Measurements from ENCODE around the gene CCIN.

Gene CCIN

DNA sequence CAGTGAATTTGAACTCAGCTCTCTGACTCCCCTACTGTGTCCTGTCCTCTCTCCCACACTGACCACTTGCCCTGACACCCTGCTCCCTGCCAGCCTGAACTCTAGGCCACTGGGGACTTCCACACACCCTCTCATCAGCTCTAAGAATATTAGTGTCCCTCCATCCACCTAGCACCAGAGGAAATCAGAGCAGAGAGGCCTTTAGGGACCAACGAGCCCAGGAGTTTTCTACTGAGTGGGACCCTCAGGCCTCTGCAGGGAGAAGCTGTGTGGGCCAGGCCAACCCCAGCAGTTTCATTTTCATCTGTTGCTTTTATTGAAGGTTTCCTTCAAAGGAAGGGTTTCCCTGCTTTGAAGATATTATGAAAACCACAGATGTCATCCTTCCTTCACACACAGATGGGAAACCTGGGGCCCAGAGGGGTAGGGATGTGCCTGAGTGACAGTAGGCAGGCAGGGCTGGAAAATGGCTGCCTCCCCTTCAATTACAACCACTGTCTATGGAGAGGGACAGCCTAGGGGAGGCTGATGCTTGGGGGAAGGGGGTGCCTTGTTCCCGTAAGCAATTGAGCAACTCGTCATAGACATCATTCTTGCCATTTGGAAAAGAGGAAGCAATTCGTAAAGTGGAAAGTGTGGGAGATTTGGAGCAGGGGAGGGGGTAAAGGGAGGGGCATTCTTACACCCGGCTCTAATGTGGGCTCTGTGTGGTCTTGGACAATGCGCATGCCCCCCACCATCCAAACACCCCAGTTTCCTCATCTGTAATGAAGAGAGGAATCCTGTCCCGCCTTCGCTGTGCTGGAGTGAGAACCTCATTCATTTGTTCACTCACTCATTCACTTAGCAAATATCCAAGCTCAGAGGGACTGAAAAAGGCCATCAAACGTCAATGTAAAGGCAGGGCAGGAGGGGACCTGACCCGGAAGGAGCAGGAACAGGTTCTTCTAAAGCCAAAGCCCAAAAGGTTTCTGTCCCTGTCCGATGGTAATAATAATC, 28.8 kb upstream of the CCIN start:
- DNase-seq (ENCODE audit: low read depth in 2 of 2), result peak in 1 of 2 donors; percentile 34

DNA sequence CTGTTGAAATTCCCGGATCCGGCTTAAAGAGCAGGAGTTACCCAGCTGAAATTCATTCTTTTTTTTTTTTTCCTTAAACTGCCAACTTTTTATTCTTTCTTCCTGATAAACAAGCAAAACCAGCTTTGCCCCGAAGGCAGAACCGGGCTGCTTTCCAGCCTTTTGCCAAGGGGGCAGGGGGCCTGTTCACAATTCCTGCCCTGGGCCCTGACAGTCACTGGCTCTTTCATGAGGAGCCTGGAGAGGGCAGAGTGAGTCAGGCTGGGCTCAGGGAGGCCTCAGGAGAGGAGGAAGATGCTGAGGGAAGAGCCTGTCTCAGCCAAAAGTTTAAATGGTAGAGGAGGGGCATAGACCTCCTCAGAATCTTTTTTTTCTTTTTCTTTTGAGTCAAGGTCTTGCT, 27.9 kb upstream of the CCIN start:
- no peak for DNase-seq (ENCODE audit: low read depth in 2 of 2)

DNA sequence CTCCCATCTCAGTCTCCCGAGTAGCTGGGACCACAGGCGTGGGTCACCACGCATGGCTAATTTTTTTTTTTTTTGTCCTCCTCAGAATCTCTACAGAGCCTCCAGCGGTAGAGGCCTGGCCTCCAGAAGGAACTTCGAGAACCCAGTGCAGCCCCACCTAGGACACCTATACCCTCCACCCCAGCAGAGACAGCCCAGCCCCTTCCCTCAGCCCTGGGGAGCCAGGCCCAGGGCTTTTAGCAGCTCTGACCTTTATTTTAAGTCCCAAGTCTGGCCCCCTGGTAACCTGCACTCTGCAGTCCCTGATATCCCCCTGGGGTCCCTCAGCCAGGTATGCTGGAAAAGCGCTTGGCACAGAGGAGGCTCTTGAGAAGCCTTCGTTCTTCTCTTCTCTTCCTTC, 27.4 kb upstream of the CCIN start:
- no peak for DNase-seq (ENCODE audit: low read depth in 2 of 2)

DNA sequence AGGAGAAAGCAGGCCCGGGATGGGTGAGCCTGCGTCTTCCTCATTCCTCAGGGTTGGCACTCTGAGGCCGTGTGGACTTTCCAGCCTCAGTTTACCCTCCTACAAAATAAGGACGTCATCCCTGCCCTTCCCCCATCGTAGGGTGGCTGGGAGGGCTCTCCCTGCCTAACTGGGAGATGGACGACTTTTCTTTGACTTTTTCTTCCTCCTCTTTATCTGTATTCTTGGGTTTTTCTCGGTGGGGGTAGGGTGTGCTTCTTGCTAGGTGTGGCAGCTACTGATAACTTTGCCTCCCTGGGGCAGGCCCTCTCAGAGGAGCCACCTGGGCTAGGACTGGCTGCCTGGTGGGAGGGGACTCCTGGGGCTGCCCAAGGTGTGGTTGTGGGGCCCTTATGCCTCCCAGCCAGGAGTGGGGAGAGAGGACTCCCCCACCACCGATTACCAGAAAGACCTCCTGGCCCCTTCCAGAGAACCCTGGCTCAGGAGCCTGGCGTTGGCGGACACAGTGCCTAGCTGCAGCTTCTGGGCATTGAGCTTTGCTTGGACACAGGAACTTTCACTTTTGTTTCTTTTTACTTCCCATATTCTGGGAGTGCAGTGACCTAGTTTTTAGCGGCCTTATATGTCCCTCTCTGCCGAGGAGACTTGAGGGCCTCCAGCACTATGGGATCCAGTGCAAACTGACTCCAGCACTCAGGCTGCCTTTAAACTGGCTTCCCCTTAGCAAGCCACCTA, 26.5 kb upstream of the CCIN start:
- DNase-seq (ENCODE audit: low read depth in 2 of 2), result no peak

DNA sequence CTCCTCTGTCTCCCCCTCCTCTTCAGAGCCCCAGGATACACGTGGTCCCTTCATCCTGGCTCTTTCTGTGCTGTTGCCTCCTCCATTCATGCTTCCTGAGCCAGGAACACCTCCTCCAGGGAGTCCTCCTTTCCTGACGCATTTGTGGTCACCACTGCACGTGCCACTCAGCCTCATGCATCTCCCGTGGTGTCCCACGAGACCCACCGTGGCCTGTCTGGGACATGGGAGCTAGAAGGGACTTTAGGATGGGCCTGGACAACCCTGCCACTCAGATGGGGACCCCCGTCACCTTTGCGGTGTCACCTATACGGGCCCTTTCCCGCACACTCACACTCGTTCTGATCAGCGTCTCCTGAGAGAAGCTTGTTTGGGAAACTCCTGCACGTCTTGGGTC, 25.9 kb upstream of the CCIN start:
- no peak for DNase-seq (ENCODE audit: low read depth in 2 of 2)

DNA sequence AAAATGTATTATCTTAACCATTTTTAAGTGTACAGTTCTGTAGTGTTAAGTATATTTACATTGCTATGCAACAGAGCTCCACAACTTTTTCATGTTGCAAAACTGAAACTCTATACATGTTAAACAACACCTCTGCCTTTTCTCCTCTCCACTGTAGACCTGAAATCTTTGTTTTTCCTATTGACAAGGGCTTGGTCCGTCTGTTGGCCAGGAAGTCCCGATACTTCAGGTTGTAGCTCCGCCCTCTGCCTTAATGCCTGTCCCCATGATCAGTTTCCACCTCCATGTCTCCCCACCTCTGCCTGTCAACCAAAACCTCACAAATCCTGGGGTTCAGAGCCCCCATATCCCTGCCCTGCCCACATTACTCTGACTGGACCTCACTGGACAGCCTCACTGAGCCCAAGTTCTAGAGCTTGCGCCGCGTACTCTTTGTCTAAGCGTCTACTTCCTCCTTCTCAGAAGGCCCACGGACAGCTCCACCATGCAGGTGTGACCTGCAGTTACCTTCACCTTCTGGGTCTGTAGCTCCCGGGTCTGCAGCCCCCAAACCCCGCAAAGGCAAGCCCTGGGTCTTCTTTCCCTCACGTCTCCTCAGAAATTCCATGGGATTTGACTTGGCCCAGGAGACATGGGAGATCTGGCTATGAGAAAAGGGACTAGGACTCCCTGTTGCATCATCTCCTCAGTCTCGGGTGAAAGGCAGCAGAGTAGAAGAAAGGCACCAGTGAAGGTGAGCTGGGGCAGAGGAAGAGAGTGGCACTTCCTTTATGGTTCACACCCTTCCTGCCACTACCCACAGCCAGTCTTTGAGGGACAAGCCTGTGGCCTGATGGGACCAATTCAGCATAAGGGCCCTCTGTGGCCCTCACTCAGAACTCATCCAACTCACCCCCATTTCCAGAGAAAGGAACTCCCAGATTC, 24.6 kb upstream of the CCIN start:
- no peak for DNase-seq (ENCODE audit: low read depth in 2 of 2)

DNA sequence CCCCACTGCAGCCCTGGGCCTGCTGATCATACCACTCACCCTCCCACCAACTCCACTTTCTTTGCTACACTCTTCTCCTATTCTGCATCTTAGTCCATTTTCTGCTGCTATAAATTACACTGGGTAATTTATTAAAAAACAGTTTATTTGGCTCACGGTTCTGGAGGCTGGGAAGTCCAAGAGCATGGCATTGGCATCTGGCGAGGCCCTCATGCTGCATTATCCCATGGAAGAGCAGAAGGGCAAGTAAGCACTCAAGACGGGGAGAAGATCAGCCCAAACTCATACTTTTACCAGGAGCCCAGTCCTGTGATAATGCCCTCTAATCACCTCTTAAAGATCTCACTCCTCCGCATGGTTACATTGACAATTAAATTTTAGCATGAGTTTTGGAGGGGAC, 23.2 kb upstream of the CCIN start:
- DNase-seq (ENCODE audit: low read depth in 2 of 2), result no peak

DNA sequence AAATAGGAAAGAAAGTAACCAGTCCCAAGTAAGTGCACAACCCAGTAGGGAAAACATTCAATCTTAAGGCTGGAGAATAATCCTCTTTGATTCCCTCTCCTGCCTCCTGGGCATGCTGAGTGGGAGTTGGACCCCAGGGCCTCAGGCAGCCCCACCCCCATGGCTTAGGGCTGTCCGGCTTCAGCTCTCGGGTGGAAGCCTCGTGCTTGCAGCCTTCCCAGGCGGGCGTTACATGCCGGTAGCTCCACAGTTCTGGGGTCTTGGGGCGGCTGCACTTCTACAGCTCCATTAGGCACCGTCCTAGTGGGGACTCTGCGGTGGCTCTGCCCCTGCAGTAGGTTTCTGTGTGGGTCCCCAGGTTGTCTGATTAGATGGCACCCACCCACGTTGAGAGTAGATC, 22.5 kb upstream of the CCIN start:
- DNase-seq (ENCODE audit: low read depth in 2 of 2), result no peak

DNA sequence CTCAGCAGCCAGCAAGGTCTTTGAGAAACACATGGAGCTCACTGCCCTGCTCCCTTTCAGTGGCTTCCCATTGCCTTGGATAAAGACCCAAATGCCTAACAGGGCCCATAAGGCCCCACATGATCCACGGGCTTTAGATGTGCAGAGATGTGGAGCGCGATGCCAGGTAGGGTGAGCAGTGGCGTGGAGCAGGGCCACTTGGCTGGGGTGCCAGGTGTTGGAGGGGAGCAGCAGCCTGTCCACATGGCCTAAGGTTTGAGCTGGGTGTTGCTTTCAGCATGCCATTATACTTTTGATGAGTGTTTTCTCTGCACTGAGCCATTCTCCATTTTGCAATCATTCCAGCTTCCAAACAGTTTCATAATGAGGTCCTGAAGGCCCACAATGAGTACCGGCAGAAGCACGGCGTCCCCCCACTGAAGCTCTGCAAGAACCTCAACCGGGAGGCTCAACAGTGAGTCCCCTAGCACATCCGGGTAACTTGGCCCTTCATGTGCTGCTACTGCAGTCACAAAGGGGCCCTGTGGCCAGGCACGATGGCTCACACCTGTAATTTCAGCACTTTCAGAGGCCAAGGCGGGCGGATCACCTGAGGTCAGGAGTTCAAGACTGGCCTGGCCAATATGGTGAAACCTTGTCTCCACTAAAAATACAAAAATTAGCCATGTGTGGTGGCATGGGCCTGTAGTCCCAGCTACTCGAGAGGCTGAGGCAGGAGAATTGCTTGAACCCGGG, 21.6 kb upstream of the CCIN start:
- DNase-seq (ENCODE audit: low read depth in 2 of 2), result no peak

DNA sequence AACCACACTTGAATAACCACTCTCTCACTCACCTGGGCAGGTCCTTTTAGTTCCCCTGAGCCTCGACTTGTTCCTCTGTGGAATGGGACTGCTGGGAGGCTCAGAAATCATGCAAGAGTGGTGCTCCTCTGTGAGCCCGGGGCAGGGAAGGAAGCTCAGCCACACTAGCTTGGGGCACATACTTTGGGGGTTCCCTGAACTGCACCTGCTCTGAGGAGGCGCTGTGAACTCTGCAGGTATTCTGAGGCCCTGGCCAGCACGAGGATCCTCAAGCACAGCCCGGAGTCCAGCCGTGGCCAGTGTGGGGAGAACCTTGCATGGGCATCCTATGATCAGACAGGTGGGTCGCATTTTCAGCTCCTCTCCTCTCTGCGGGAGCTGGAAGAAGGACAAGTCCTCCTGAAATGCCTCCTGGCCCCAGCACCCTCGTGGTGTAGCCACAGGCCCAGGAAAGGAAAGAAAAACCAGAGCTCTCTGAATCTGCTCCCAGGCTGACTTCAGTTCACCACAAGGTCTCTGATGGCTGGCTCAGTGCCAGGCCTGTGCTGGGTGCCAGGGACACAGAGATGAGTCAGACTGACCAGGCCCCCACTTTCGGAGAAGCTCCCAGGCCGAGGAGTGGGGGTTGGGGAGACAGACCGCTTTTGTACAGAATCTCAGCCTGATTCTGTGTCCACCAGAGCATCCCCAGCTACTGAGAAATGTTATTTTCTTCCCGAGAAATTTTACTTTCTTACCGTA, 20.7 kb upstream of the CCIN start:
- DNase-seq (ENCODE audit: low read depth in 2 of 2), result peak in 1 of 2 donors; percentile 58

DNA sequence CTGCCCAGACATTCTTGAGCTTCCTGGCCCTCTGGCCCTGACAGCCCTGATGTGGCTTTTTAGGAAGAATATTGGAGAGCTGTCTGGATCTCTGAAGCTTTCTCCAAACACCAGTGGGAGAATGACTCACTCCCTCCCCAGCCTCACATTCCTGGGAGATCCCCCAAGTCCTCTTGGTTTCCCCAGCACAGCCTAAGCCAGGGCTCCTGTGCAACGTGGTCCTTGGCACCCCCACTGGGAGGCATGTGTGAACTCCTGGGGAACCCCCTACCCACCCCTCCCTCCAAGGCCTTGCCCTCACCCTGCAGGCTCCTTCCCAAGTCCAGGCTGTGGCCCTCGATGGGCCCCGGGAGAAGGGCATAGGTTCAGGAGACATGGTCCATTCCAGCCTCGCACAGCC, 20.0 kb upstream of the CCIN start:
- no peak for DNase-seq (ENCODE audit: low read depth in 2 of 2)

DNA sequence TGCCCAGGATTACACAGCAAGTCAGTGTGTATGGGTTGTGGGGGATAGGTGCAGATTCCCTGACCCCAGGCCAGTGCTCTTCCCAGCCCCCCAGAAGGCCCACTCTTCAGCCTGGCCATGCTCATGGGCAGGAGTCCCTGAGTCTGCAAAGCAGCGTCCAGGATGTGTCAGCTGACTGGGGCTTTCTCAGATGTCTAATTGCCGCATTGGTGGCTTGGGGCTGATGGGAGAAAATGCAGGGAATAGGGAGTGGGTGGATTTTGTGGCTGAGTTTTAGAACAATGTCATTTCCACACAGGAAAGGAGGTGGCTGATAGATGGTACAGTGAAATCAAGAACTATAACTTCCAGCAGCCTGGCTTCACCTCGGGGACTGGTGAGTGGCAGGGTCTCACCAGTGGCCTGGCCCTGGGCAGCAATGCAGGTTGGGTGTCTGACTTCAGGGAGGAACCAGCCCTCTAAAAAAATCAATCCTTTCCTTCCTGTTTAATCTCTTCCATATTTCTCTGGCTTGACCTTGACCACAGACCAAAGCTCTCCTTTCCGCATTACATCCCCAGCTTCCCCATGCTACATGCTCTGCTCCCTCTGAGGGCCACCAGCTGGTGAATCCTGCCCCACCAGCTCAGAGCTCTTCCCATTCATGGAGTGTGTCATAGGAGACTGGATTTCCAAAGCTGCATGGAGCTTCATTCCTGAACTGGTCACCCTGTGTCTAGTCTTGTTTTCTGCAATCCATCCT, 18.4 kb upstream of the CCIN start:
- DNase-seq (ENCODE audit: low read depth in 2 of 2), result no peak

DNA sequence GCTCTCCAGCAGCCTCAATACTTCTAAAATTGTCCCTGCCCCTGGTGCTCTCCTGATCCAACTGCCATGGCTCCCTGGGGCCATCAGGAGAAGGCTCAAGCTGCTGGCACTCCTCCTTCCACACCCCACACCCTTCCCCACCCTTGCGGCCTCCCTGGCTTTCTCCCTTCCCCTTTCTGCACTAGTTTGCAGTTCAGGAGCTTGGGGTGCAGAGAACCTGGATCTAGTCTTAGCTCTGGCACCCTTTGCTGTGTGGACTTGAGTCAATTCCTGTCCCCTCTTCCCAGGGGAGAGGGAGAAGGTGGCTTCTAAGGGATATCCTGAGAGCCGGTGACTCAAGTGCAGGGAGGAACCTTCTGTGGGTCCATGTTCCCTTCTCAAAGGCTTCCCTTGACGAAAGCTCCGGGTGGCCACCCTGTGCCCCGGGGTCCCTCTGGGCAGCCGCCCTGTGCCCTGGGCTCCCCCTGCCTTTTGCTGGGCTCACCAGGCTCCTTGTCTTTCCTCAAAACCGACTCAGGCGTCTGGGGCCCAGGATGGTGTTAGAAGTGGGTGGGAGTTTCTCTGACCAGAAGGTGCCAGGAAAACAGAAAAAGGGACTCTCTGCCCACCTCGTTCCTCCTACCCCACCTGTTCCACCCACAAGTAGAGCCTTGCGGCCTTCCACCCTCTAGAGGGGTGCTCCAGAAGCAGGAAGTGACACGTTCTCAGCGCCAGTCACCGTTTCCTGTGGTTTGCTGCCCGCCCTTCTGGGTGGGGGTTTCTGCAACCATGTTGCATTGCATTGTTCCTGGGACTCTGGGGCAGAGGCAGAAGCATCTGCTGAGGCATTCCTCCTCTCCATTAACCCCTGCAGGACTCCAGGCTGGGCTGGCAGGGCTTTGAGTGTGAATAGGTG, 17.6 kb upstream of the CCIN start:
- peak; percentile 70 to 79 for DNase-seq (ENCODE audit: low read depth in 2 of 2)

DNA sequence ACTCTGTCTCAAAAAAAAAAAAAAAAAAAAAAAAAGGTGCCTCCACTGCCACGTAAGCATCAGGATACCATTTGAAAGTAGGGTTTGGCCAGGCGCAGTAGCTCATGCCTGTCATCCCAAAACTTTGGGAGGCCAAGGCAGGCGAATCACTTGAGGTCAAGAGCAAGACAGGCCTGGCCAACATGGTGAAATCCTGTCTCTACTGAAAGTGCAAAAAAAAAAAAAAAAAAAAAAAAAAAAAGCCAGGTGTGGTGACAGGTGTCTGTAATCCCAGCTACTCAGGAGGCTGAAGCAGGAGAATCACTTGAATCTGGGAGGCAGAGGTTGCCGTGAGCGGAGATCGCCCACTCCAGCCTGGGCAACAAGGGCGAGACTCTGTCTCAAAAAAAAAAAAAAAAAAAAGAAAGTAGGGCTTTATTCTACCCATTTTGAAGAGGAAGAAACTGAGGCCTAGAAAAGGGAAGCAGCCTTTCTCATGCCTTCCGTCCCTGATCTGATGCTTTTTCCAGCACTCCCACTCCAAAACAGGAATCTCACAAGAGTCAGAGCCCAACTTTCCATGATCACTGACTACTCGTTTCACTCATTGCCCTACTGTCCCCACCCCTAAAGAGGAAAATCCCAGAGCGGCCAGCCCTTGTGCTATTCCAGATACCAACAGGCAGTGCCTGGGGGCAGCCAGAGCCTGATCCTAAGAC, 16.3 kb upstream of the CCIN start:
- DNase-seq (ENCODE audit: low read depth in 2 of 2), result no peak

DNA sequence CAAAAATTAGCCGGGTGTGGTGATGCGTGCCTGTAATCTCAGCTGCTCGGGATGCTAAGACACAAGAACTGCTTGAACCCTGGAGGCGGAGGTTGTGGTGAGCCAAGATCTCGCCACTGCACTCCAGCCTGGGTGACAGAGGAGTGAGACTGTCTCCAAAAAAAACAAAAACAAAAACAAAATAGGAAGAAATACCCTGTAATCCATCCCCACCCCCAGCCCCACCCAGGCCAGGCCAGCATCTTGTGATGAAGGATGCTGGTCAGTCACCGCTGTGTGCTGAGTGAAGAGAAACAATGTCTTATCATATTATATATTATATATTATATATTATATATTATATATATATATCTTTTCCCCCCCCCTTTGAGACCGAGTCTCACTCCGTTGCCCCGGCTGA, 15.4 kb upstream of the CCIN start:
- DNase-seq (ENCODE audit: low read depth in 2 of 2), result no peak

DNA sequence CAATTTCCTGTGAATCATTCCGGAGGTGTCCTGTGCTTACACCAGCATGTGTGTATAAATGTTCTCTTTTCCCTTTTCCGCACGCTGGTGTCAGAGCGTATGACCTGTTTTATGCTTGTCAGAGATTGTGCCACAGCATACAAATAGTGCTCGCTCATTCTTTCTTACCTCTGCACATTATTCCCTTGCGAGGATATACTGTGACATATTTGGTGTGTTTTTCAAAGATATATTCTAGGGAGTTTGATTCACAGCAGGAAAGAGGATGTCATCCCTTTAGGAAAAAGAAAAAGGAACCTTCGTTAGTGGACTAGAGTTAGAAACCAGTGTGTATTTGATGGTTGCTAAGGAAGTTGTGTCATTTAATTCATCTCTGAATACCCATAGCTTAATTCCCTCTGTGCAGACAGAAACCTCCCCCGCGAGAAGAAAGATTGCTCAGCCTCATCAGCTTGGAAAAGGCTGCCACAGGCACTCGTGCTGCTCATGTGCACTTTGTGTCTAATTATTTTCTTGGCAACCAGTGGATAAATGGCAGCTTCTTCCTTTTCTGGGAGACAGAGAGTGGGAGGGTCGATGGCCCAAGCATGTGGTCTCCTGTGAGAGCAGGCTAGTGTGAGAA, 14.7 kb upstream of the CCIN start:
- DNase-seq (ENCODE audit: low read depth in 2 of 2), result no peak

DNA sequence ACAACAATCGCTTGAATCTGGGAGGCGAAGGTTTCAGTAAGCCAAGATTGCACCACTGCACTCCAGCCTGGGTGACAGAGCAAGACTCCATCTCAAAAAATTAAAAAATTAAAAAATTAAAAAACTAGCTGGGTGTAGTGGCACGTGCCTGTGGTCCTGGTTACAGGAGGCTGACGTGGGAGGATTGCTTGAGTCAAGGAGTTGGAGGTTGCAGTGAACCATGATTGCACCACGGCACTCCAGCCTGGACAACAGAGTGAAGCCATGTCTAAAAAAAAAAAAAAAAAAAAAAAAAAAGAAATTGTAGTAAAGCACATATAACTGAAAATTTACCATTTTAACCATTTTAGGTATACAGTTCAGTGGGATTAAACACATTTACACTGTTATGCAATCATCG, 13.1 kb upstream of the CCIN start:
- no peak for DNase-seq (ENCODE audit: low read depth in 2 of 2)

DNA sequence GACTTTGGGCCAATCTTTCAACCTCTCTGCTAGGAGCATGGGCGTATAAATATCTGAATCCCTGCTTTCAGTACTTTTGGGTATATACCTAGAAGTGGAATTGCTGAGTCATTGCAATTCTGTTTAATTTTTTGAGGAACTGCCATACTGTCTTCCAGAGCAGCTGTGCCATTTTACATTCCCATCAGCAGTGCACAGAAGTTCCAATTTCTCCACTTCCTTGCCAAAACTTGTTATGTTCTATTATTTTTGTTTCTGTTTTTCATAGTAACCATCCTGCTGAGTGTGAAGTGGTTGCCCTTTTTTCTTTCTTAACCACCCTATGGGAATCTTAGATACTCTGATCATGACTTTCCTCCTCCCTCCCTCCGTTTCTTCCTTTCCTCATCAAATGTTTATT, 11.1 kb upstream of the CCIN start:
- no peak for DNase-seq (ENCODE audit: low read depth in 2 of 2)

Data from activated CD4-positive, alpha-beta T cell treated with anti-CD3 and anti-CD28 coated beads for 24 hours (primary cell).